GM12878 (cell line): Measurements from ENCODE around the gene DCAF8. TPM values are rescaled to one million over a fixed set of nuclear protein-coding genes. Genes with fewer than 3 reads are reported as not detected.

Source experiments
- ATAC-seq: fragments of 200-7000 bp; cut with Tn5 transposase; 3 replicates; pipeline ENCODE4 v1.9.1; 2020; ENCODE audit warnings: mild to moderate bottlenecking, moderate library complexity
- BruUV-seq: library from RNA; stranded (reverse); fragments of 400-500 nt; replicated peaks from 2 replicates; lab custom pipeline; 2021; lab: Mats Ljungman, UMichigan
- CTCF ChIA-PET: fragments of 300-600 bp; sonication (Branson Sonifier 250); formaldehyde crosslinking; extraction: SDS; loops from one replicate; lab custom pipeline; 2021; ENCODE audit warnings: inconsistent platforms; lab: Yijun Ruan, JAX
- POLR2A ChIA-PET: fragments of 350-600 bp; formaldehyde crosslinking; extraction: SDS; loops from one replicate; lab custom pipeline; 2021; ENCODE audit warnings: inconsistent platforms; lab: Charles Lee
- RAD21 ChIA-PET: fragments of 300-600 bp; sonication (Branson Sonifier 250); formaldehyde crosslinking; loops from one replicate; lab custom pipeline; 2023; ENCODE audit warnings: antibody characterized with exemption; ENCODE audit not compliant: unreplicated experiment; lab: Charles Lee
- SMC1A ChIA-PET: fragments of 300-600 bp; sonication (Branson Sonifier 250); formaldehyde crosslinking; loops from one replicate; lab custom pipeline; 2023; ENCODE audit not compliant: unreplicated experiment, uncharacterized antibody; lab: Charles Lee
- DNase-seq: peaks from one replicate; pipeline ENCODE4 v3.0.0-alpha.2; 2011; ENCODE audit warnings: low read depth, low spot score
- FAIRE-seq: peaks from 3 replicates; lab custom pipeline; 2011; peaks lifted over from hg19 to GRCh38; lab: Jason Lieb, UNC
- H2AFZ ChIP-seq: 2 replicates; pipeline ENCODE4 v1.6.0; 2011; ENCODE audit warnings: low read depth, low read length, control low read depth; ENCODE audit not compliant: control insufficient read depth
- H3K27ac ChIP-seq: 2 replicates; pipeline ENCODE4 v1.5.1; 2011; ENCODE audit warnings: control low read depth; ENCODE audit not compliant: control insufficient read depth, insufficient read depth
- H3K27me3 ChIP-seq, 2 experiments: replicated peaks in 1 of 2; 2 replicates each; pipeline versions ENCODE4 v1.6.0 to v1.6.1; 2011; ENCODE audit warnings: low read length in 1 of 2; ENCODE audit not compliant: control insufficient read depth in 2 of 2, insufficient read depth in 2 of 2
- H3K36me3 ChIP-seq, 2 experiments: 2 replicates each; pipeline ENCODE4 v1.5.1; 2011; ENCODE audit warnings: low read length in 1 of 2; ENCODE audit not compliant: control insufficient read depth in 2 of 2, insufficient read depth in 2 of 2
- H3K4me1 ChIP-seq: 2 replicates; pipeline ENCODE4 v1.6.1; 2011; ENCODE audit warnings: mild to moderate bottlenecking, low read length, moderate library complexity, mixed read lengths; ENCODE audit not compliant: control insufficient read depth, insufficient read depth
- H3K4me2 ChIP-seq: 2 replicates; pipeline ENCODE4 v1.6.0; 2011; ENCODE audit warnings: control low read depth; ENCODE audit not compliant: control insufficient read depth, insufficient read depth
- H3K4me3 ChIP-seq: fragments of 200-600 bp; sonication (generic); 2 replicates; pipeline ENCODE4 v1.5.1; 2016
- H3K79me2 ChIP-seq: 2 replicates; pipeline ENCODE4 v1.6.0; 2011; ENCODE audit warnings: low read length; ENCODE audit not compliant: control insufficient read depth, insufficient read depth
- H3K9ac ChIP-seq: 2 replicates; pipeline ENCODE4 v1.8.0; 2011; ENCODE audit warnings: low read length, control low read depth, mixed read lengths; ENCODE audit not compliant: control insufficient read depth, insufficient read depth
- H3K9me3 ChIP-seq: replicated peaks from 3 replicates; pipeline ENCODE4 v1.5.1; 2011; ENCODE audit warnings: mild to moderate bottlenecking, low read length; ENCODE audit not compliant: control insufficient read depth, insufficient read depth
- H4K20me1 ChIP-seq: 2 replicates; pipeline ENCODE4 v1.6.0; 2011; ENCODE audit not compliant: control insufficient read depth, insufficient read depth
- ASH2L ChIP-seq: fragments of 300-600, 200-600 bp; sonication (generic); IDR thresholded peaks from 2 replicates; pipeline ENCODE4 v1.6.1; 2017; ENCODE audit warnings: low read depth, mild to moderate bottlenecking, borderline replicate concordance
- JUNB ChIP-seq: IDR thresholded peaks from 2 replicates; pipeline ENCODE4 v1.6.1; 2016; ENCODE audit warnings: antibody characterized with exemption, mild to moderate bottlenecking
- MAX ChIP-seq: IDR thresholded peaks from 2 replicates; pipeline ENCODE4 v1.6.1; 2012; ENCODE audit warnings: low read depth, low read length, improper control_type of control experiment
- MEF2B ChIP-seq: fragments of 450-650 bp; IDR thresholded peaks from 2 replicates; pipeline ENCODE4 v1.6.1; 2018; ENCODE audit warnings: mild to moderate bottlenecking, moderate library complexity; ENCODE audit not compliant: partially characterized antibody, poor library complexity, severe bottlenecking
- MXI1 ChIP-seq: fragments of 150-350 bp; IDR thresholded peaks from 2 replicates; pipeline ENCODE4 v1.6.1; 2011; ENCODE audit warnings: low read depth, mild to moderate bottlenecking, inconsistent platforms, low read length, improper control_type of control experiment
- MYB ChIP-seq: fragments of 150-350 bp; IDR thresholded peaks from 2 replicates; pipeline ENCODE4 v1.6.1; 2014; ENCODE audit warnings: mild to moderate bottlenecking, low read depth, low read length, borderline replicate concordance
- NFYB ChIP-seq: IDR thresholded peaks from 2 replicates; pipeline ENCODE4 v1.6.1; 2011; ENCODE audit warnings: low read depth, mild to moderate bottlenecking, low read length, improper control_type of control experiment, moderate library complexity; ENCODE audit not compliant: insufficient read depth
- RAD21 ChIP-seq: IDR thresholded peaks from 2 replicates; pipeline ENCODE4 v1.6.1; 2011; ENCODE audit warnings: mild to moderate bottlenecking, low read depth, low read length, moderate library complexity; ENCODE audit not compliant: insufficient read depth
- RBBP5 ChIP-seq: fragments of 200-600 bp; sonication (generic); conservative IDR thresholded peaks from 2 replicates; pipeline ENCODE4 v1.6.1; 2016
- SIX5 ChIP-seq: IDR thresholded peaks from 2 replicates; pipeline ENCODE4 v1.6.1; 2011; ENCODE audit warnings: mild to moderate bottlenecking, low read depth, low read length, moderate library complexity; ENCODE audit not compliant: severe bottlenecking
- ZBTB33 ChIP-seq: fragments of 450-650 bp; IDR thresholded peaks from 2 replicates; pipeline ENCODE4 v1.6.1; 2017; ENCODE audit warnings: mild to moderate bottlenecking
- ZZZ3 ChIP-seq: IDR thresholded peaks from 2 replicates; pipeline ENCODE4 v1.6.1; 2011; ENCODE audit warnings: low read depth; ENCODE audit not compliant: control insufficient read depth, insufficient read length
- WGBS: methylation state at CpG from one replicate; pipeline ENCODE4 v1.1.6; 2016; ENCODE audit warnings: low lambda C conversion rate; ENCODE audit not compliant: insufficient replicate concordance, insufficient coverage; ENCODE audit errors: missing lambda C conversion rate; 5-methylcytosine and 5-hydroxymethylcytosine counted together
- in situ Hi-C: fragments of 300-500 bp; cut with MboI; formaldehyde crosslinking; loops from 9 replicates; pipeline ENCODE4 v1.14.3; 2018; ENCODE audit warnings: mixed read lengths
- intact Hi-C: fragments of 100-400 bp; cut with micrococcal nuclease; formaldehyde crosslinking; loops from one replicate; pipeline ENCODE4 v1.14.2; 2022; ENCODE audit not compliant: unreplicated experiment
- polyA plus RNA-seq, 11 experiments: library from polyadenylated mRNA; depleted of rRNA in 4 of 11; unstranded in 6 of 11; stranded (reverse) in 5 of 11; fragments of >200 nt; fragmentation: Nextera tagmentation in 4 of 11; fragmentation: Illumina TruSeq in 1 of 11; extraction: Ambion mirVana in 4 of 11; extraction: Trizol in 1 of 11; gene quantifications; 1 replicate in 1 of 11; 2 replicates in 10 of 11; pipeline versions ENCODE4 v1.2.1 to v1.2.3, GENCODE V29; 2011 to 2016; ENCODE audit warnings: inconsistent platforms in 2 of 11, missing spikeins in 2 of 11, low read depth in 1 of 11
- total RNA-seq, 4 experiments: library from RNA; depleted of rRNA in 3 of 4; stranded (reverse); fragments of >200 nt in 3 of 4; fragmentation: Illumina TruSeq in 1 of 4; extraction: Trizol in 1 of 4; gene quantifications; 2 replicates each; pipeline versions ENCODE4 v1.2.1 to v1.2.3, GENCODE V29; 2013 to 2021

Gene DCAF8
- total and polyA plus RNA-seq, 10 of the 15 experiments (the other 5 are each of a cell fraction or from before 2014, with no cell fraction given), result 10.4 to 152 (median 84.6) TPM

- ChIA-PET POLR2A (no interaction called here), RAD21 (interaction anchor here (1.4 kb wide), 1 partner anchor 30 kb away, joined by 4 read pairs; no protein-coding TSS in a partner anchor), SMC1A (interaction anchor here (0.9 to 4.5 kb wide), 5 partner anchors 27 to 39 kb away, joined by 3 to 28 read pairs (median 4); no protein-coding TSS in a partner anchor)
Measured at GRCh38 chr1:160222546-160222945, 39.8 kb downstream of the DCAF8 start.

More at GRCh38 chr1:160222546-160222945, 39.8 kb downstream of the DCAF8 start:
- FAIRE-seq (no peak), DNase-seq (no peak), ATAC-seq (no peak)
- intact Hi-C loops (no loop called here), in situ Hi-C loops (no loop called here)
- Histone ChIP-seq H3K9ac (no peak overlapping the region), H3K36me3 (peaks cover 28 to 38% of the 10 kb centered on the region in 2 experiments), H3K27me3 (no peaks in the 10 kb centered on the region), H3K79me2 (no peaks in the 10 kb centered on the region), H3K9me3 (no peaks in the 10 kb centered on the region), H4K20me1 (no peaks in the 10 kb centered on the region), H3K4me3 (no peak overlapping the region), H3K4me1 (no peaks in the 10 kb centered on the region; the same call in 1 of the 2 replicates), H2AFZ (no peak overlapping the region), H3K27ac (no peak overlapping the region), H3K4me2 (no peak overlapping the region)
- CTCF ChIA-PET, result interaction anchor here (0.5 to 6.7 kb wide), 8 partner anchors 11 to 86 kb away, joined by 3 to 82 read pairs (median 6); partner anchors contain the start of gene CASQ1
- no TSS peak for BruUV-seq
- TF ChIP-seq ASH2L (no peak), MEF2B (no peak), MYB (no peak), MAX (no peak), SIX5 (no peak), RBBP5 (no peak), RAD21 (no peak), ZBTB33 (no peak), ZZZ3 (no peak), MXI1 (no peak), JUNB (no peak), NFYB (no peak)
- 84% methylated on average over 3 of the region's 3 CpGs for WGBS
